ENCODE measurements around the gene TDRD1. TPM values are rescaled to one million over a fixed set of nuclear protein-coding genes. Genes with fewer than 3 reads are reported as not detected.
A peak's percentile ranks its signal among the peaks of the same experiment; 100 is the strongest.

TDRD1 gene
- total RNA-seq, 1 donor, result 0.72 TPM

DNA sequence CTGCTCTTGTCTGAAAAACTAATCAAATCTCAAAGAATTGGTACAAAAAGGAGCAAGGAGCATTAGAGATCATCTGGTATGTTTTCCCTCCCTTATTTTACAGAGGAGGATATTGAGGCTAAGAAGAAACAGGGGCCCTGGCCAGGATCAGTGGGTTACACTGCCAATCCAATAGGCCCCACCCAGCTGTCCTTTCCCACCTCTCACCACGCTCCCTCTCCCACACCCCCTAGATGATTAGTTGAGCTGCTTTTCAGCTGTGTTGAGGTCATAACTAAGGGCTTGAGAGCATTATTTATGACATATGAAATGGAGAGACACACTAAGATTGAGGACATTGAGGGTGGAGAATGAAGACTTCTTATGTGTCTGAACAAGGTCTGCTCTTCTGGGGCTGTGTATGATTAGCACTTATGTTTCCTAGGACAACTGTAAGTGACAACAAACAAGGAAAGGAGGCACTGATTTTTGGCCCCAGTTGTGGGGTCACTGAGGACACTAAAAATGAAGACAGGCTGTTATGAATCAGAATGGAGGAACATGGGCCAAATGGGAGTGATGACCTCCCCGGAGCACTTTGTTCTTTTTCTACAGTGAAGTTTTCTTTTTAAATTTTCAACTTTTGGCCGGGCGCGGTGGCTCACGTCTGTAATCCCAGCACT, 86.4 kb downstream of the TDRD1 start:
- H4K20me1 ChIP-seq (ENCODE audit: insufficient read depth, low read length), result no peaks in the 10 kb centered on the region
- H2AFZ ChIP-seq (ENCODE audit: low read length), result no peak overlapping the region
- DNase-seq (ENCODE audit: insufficient read length, low spot score, missing footprints), result no peak
- H3K4me1 ChIP-seq (ENCODE audit: insufficient read depth, low read length), result peaks cover 8% of the 10 kb centered on the region
- TF ChIP-seq, protein P1, sequence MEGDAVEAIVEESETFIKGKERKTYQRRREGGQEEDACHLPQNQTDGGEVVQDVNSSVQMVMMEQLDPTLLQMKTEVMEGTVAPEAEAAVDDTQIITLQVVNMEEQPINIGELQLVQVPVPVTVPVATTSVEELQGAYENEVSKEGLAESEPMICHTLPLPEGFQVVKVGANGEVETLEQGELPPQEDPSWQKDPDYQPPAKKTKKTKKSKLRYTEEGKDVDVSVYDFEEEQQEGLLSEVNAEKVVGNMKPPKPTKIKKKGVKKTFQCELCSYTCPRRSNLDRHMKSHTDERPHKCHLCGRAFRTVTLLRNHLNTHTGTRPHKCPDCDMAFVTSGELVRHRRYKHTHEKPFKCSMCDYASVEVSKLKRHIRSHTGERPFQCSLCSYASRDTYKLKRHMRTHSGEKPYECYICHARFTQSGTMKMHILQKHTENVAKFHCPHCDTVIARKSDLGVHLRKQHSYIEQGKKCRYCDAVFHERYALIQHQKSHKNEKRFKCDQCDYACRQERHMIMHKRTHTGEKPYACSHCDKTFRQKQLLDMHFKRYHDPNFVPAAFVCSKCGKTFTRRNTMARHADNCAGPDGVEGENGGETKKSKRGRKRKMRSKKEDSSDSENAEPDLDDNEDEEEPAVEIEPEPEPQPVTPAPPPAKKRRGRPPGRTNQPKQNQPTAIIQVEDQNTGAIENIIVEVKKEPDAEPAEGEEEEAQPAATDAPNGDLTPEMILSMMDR (IDR thresholded peaks at IDR 0.05; ENCODE audit: extremely low read depth, low read depth, low read length), result no peak
- H3K27me3 ChIP-seq (ENCODE audit: insufficient read depth, low read length), result peaks cover 16% of the 10 kb centered on the region
- no peaks in the 10 kb centered on the region for H3K36me3 ChIP-seq (ENCODE audit: insufficient read depth, low read length)
- H3K27ac ChIP-seq (ENCODE audit: low read depth, low read length), result no peak overlapping the region
- no peaks in the 10 kb centered on the region for H3K9me3 ChIP-seq (ENCODE audit: low read depth, low read length)
- H3K4me3 ChIP-seq (ENCODE audit: insufficient read depth, low read length), result no peak overlapping the region
- H3K79me2 ChIP-seq (ENCODE audit: insufficient read depth, low read length), result no peaks in the 10 kb centered on the region
- no peak overlapping the region for H3K4me2 ChIP-seq (ENCODE audit: insufficient read depth, low read length)

DNA sequence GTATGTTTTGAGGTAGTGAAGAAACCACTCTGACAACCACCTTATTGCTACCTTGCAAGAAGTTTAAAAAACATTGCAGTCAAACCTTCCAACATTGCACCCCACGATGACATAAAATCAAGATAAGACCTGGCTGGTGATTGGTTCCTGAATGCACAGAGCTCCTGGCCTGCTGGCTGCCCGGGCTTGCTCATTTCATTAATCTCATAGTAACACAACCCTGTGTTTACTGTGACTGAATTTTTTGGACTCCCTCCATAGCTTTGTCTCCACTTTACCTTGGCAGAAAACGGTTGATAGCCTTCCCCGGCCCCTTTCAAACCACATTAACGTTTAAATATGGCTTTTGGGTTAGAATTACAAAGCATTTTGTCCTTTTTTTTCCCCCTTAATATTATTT, 87.4 kb downstream of the TDRD1 start:
- no peaks in the 10 kb centered on the region for H3K9me3 ChIP-seq (ENCODE audit: low read depth, low read length)
- H3K4me1 ChIP-seq (ENCODE audit: insufficient read depth, low read length), result peaks cover 5% of the 10 kb centered on the region
- DNase-seq (ENCODE audit: insufficient read length, low spot score, missing footprints), result no peak
- TF ChIP-seq, protein P1 (IDR thresholded peaks at IDR 0.05; ENCODE audit: extremely low read depth, low read depth, low read length), result no peak
- H3K4me2 ChIP-seq (ENCODE audit: insufficient read depth, low read length), result no peak overlapping the region
- no peaks in the 10 kb centered on the region for H3K79me2 ChIP-seq (ENCODE audit: insufficient read depth, low read length)
- H3K27me3 ChIP-seq (ENCODE audit: insufficient read depth, low read length), result peaks cover 17% of the 10 kb centered on the region
- no peak overlapping the region for H3K4me3 ChIP-seq (ENCODE audit: insufficient read depth, low read length)
- no peak overlapping the region for H3K27ac ChIP-seq (ENCODE audit: low read depth, low read length)
- no peaks in the 10 kb centered on the region for H4K20me1 ChIP-seq (ENCODE audit: insufficient read depth, low read length)
- H2AFZ ChIP-seq (ENCODE audit: low read length), result no peak overlapping the region
- H3K36me3 ChIP-seq (ENCODE audit: insufficient read depth, low read length), result no peaks in the 10 kb centered on the region

DNA sequence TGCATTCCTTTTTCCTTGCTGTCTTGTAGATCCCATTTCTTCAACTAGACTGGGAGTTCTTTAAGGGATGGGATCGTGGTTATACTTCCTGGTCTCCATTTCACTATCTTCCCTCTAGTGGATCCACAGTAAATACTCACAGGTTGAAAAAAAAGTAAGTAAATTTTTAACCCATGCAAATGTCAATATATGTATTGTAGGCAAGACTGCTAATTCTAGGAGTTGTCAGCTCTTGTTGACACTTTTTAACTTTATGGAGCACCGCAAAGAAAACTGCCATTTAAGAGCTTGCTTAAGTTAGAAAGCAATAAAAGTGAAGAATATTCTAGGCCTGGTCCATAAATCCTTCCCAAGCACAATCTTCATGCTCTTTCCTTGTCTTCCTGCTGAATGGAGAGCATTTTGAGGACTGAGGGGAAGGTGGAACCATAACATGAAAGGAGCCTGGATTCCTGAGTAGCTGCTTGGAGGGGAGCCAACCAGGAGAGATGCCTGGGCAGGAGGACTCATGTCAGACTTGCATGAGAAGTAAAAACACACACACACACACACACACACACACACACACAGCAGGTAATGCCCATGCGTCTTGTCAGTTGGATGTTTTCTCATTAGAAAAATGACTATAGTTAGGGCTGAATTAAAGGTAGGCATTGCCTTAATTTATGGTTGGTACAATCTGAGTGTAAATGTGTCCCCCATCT, 92.1 kb downstream of the TDRD1 start:
- Histone ChIP-seq H3K4me2 (ENCODE audit: insufficient read depth, low read length) (peak overlapping the region; percentile 2), H3K79me2 (ENCODE audit: insufficient read depth, low read length) (no peaks in the 10 kb centered on the region), H4K20me1 (ENCODE audit: insufficient read depth, low read length) (no peaks in the 10 kb centered on the region), H2AFZ (ENCODE audit: low read length) (no peak overlapping the region), H3K4me1 (ENCODE audit: insufficient read depth, low read length) (peaks cover 6% of the 10 kb centered on the region), H3K27me3 (ENCODE audit: insufficient read depth, low read length) (peaks cover 34% of the 10 kb centered on the region), H3K36me3 (ENCODE audit: insufficient read depth, low read length) (no peaks in the 10 kb centered on the region), H3K9me3 (ENCODE audit: low read depth, low read length) (no peaks in the 10 kb centered on the region), H3K4me3 (ENCODE audit: insufficient read depth, low read length) (no peak overlapping the region), H3K27ac (ENCODE audit: low read depth, low read length) (no peak overlapping the region)
- TF ChIP-seq, protein P1 (IDR thresholded peaks at IDR 0.05; ENCODE audit: extremely low read depth, low read depth, low read length), result no peak
- no peak for DNase-seq (ENCODE audit: insufficient read length, low spot score, missing footprints)

DNA sequence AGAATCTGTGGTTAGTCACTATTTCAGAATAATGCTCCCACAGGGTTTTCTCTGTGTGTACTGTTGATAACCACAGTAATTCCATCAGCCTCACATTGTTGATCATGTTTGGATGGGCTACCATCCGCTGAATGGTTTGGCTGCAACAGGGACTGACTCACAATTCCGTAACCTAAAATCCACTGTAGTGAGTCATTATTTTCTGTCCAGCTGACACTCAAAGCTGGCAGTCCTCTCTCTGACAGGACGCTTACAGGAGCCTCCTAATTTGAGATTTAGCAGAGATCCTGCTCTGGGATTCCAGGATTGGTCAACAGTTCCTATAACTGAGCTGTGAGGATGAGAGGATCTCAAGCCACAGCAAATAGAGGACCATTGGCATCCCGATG, 92.6 kb downstream of the TDRD1 start:
- Histone ChIP-seq H3K79me2 (ENCODE audit: insufficient read depth, low read length) (no peaks in the 10 kb centered on the region), H3K27me3 (ENCODE audit: insufficient read depth, low read length) (peaks cover 37% of the 10 kb centered on the region), H2AFZ (ENCODE audit: low read length) (no peak overlapping the region), H3K4me3 (ENCODE audit: insufficient read depth, low read length) (no peak overlapping the region), H3K4me1 (ENCODE audit: insufficient read depth, low read length) (peaks cover 6% of the 10 kb centered on the region), H3K36me3 (ENCODE audit: insufficient read depth, low read length) (no peaks in the 10 kb centered on the region), H3K9me3 (ENCODE audit: low read depth, low read length) (no peaks in the 10 kb centered on the region), H4K20me1 (ENCODE audit: insufficient read depth, low read length) (no peaks in the 10 kb centered on the region), H3K4me2 (ENCODE audit: insufficient read depth, low read length) (peak overlapping the region; percentile 2), H3K27ac (ENCODE audit: low read depth, low read length) (no peak overlapping the region)
- peak; percentile 95 for DNase-seq (ENCODE audit: insufficient read length, low spot score, missing footprints)
- TF ChIP-seq, protein P1 (IDR thresholded peaks at IDR 0.05; ENCODE audit: extremely low read depth, low read depth, low read length), result no peak
